ENCODE data around the gene CCDC142.
"Not testable (repeated sequence)": the region's sequence is repeated elsewhere in the genome, so short reads cannot be mapped to it uniquely, and the experiment has no call there.

The CCDC142 gene

DNA sequence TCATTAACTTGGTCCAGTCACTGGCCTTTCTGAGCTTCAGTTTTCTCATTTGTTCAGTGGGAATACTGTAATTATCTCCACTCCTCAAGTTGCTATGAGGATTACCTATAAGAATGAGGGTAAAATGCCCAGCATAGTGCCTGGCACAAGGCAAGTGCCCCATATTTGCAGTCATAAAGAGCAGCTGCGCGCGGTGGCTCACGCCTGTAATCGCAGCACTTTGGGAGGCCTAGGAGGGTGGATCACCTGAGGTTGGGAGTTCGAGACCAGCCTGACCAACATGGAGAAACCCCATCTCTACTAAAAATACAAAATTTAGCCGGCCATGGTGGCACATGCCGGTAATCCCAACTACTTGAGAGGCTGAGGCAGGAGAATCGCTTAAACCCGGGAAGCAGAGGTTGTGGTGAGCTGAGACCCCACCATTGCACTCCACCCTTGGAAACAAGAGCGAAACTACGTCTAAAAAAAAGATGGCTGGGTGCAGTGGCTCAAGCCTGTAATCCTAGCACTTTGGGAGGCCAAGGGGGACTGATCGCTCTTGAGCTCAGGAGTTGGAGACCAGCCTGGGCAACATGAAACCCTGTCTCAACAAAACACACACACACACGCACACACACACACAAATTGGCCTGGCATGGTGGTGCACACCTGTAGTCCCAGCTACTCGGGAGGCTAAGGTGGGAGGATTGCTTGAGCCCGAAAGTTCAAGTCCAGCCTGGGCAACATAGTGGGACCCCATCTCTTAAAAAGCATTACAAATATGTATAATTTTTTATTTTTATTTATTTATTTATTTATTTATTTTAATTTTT lies 40.1 kb downstream of the CCDC142 start:
- DNase-seq (ENCODE audit: low spot score): not testable (repeated sequence)

- no peak for DNase-seq (ENCODE audit: low spot score)
These were observed 40.9 kb downstream of the CCDC142 start, which contains the start of gene RTKN for GRCh38 chr2:74441690-74442482. Gene RTKN (minus strand): TSS chr2:74441937. CDS start chr2:74441816, 121 bp downstream.

DNA sequence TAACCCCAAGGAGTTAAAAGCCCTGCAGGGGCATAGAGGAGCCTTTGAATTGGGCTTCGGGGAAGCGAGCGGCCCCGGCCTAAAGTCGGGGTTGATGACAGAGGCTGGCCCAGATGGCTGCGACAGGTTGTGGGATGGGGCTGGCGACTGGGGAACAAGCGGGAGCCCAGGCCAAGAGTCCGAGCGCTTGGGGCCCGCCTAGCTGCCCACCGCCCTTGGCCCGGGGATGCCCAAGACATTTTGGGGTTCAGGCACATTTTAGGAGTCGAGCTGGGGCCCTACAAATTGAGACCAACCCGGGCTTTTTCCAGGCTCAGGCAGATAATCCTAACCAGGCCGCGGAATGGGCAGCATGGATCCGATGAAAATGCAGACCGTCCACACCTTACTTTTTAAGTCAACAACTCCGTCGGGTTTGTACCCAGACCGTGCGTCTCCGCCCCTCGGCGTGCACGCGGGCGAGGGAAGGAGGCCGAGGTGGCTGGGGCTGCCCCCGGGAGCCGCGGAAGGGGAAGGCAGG lies 41.6 kb downstream of the CCDC142 start:
- DNase-seq (ENCODE audit: low spot score): no peak

- DNase-seq (ENCODE audit: low spot score): peak; percentile 94
These were observed 42.2 kb downstream of the CCDC142 start for GRCh38 chr2:74440378-74441169.

DNA sequence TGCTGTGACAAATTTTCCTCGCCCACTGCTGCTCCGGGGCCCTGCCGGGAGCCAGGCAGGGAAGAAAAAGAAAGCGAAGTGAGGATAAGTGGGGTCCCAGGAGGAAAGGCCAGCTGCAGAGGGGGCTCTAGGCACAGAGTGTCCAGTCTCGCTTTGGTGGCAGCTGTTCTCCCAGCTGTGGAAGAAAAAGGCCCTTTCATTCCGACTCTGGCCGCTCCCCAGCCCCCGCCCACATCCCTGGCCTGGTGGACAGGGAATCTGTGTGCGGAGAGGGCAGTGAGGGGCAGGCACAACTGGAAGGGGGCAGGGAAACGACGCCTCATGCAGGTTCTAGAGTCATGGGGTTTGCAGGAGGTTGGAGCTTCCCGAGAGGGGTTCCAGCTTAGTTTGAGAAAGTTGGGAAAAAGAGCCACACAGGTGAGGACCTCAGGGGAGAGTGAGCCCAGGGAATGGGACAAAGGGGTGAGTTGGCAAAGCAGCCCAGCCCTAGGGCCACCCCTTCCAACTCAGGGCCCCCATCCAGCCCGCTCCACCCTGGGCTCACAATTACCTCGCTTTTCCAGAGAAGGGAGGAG lies 42.9 kb downstream of the CCDC142 start:
- DNase-seq (ENCODE audit: low spot score): peak; percentile 96

DNA sequence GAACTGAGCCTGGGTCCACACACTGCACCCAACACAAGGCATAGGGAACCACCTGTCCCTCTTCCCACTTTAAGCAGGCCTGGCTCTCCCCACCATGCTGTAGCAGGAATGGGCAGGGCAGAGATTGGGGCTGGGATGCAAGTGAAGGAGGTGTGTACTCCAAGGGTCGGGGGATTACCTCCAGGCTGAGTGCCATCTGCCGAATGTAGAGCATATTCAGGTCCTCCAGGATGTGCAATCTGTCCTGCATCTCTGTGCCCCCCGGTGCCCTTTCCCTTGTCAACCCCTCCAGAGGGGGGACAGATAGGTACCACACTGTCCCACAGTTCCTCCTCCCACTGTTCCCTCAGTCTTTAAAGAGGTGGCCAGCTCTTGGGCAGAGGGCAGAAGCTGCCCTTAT lies 43.4 kb downstream of the CCDC142 start:
- DNase-seq (ENCODE audit: low spot score): no peak

DNA sequence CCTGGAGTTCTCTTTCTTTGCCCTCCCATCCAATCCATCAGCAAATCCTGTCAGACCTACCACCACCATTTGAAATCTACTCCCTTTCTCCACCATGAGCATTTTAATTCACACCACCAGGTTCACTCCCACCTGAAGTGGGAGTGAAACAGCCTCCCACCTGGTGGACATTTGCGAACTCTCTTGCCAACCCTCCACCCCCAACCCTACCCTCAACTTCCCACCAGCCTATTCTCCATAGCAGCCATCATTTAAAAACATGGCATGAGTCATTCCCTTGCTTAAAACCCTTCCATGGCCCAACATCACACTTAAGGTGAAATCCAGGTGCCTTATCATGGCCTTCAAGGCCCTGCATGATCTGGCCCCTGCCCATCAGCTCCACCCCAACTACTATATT lies 44.5 kb downstream of the CCDC142 start:
- no peak for DNase-seq (ENCODE audit: low spot score)

GRCh38 chr2:74436848-74437695 lies 45.7 kb downstream of the CCDC142 start:
- no peak for DNase-seq (ENCODE audit: low spot score)

GRCh38 chr2:74436111-74436805 lies 46.5 kb downstream of the CCDC142 start:
- no peak for DNase-seq (ENCODE audit: low spot score)

- no peak for DNase-seq (ENCODE audit: low spot score)
These were observed 52.3 kb downstream of the CCDC142 start for GRCh38 chr2:74430502-74430901.

- no peak for DNase-seq (ENCODE audit: low spot score)
These were observed 53.0 kb downstream of the CCDC142 start for GRCh38 chr2:74429487-74430451.

DNA sequence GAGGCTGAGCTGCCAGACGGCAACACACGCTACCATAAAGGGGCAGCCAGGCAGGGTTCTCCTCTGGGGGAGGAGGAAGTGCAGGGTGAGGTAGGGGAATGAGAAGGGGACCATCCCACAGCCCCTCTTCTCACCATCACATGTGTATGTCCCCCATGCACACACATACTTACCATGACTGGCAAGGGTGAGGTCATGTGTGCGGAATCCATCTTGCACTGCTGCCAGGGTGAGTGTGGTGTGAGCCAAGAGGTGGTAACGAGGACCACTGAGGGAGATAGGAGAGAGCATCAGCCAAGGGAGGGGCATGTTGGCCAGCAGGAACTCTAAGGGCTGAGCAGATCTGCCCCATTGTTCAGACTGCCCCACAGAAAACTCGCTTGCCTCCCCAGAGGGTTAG lies 54.1 kb downstream of the CCDC142 start:
- no peak for DNase-seq (ENCODE audit: low spot score)

- no peak for DNase-seq (ENCODE audit: low spot score)
These were observed 55.2 kb downstream of the CCDC142 start for GRCh38 chr2:74427551-74427950.

GRCh38 chr2:74426181-74426758 lies 56.5 kb downstream of the CCDC142 start:
- no peak for DNase-seq (ENCODE audit: low spot score)

DNA sequence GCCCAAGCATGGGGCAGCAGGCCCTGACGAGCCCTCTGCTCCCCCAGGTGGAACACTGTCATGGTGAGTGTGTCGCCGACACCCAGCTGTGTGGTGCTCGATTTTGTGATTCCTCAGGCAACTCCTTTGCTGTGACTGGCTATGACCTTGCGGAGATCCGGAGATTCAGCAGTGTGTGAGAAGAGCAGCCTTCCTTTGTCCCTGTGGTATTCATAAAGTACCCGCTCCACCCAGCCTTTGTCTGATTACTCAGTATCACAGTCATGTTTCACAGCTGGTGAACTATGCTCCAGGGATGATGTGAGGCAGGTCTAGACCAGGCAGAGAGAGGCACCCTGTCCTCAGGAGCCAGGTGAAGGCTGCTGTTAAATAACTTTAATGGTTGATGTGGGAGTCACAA lies 57.3 kb downstream of the CCDC142 start:
- no peak for DNase-seq (ENCODE audit: low spot score)

DNA sequence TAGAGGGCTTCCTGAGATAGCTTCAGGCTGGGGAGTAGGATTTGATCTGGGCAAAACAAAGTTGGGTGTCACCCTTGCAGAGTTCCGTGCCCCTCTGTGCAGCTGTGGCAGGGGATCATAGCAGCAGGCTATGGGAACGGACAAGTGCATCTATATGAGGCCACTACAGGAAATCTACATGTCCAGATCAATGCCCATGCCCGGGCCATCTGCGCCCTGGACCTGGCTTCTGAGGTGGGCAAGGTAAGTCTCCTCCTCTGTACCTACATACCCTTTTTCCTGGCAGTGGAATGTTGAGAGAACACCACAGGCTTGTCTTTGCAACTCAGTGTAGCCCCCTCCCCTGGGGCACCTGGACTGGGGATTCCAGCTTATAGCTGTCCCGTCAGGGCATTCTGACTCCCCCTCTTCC lies 57.8 kb downstream of the CCDC142 start:
- no peak for DNase-seq (ENCODE audit: low spot score)

DNA sequence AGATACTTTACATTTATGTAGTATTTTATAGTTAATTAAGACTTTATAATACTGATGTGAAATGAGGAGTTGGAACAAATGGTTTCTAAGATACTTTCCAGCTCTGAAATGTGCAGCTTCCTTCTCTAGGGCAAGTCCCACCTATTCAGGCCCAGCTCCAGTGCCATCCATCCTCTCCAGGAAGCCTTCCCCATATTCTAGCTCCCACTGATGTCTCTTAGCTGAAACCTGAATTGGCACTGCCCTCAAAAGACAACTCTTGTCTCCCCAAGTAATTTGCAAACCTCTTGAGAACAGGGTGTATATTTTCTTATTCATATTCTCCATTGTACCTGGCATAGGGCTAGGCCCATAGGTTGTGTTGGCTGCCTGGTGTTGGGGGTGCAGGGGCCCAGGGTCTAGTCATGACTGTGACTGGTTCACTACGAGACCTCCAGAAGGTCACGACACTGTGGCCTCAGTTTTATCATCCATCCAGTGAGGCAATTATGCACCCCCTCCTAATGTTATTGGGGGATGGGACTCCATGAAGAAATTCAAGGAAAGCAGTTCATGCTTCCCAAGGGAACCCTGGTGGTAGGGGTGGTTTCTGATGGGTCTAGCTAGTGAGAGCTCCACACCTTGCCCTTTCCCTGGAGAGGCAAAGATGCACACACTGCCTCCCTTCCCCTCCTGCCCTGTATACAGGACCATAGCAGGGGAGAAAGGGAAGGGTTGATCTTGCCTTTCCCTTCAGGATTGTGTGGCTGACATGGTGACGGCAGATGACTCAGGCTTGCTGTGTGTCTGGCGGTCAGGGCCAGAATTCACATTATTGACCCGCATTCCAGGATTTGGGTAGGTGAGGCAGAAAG lies 58.4 kb downstream of the CCDC142 start:
- no peak for DNase-seq (ENCODE audit: low spot score)

Measured in putamen (tissue), 1 donor.